PC-9 (cell line): ENCODE results near the gene TAF7.
A peak's percentile ranks its signal among the peaks of the same experiment; 100 is the strongest.

Experiments used
- EZH2 ChIP-seq: fragments of 200-600 bp; sonication (generic); IDR thresholded peaks from 2 replicates; pipeline ENCODE4 v1.8.0; 2017; ENCODE audit warnings: antibody characterized with exemption, low read depth
- TF ChIP-seq, protein P1 (sequence below): fragments of 200-600 bp; sonication (generic); conservative IDR thresholded peaks from 2 replicates; pipeline ENCODE4 v1.6.1; 2017; ENCODE audit warnings: mixed run types, antibody characterized with exemption, mild to moderate bottlenecking, moderate library complexity

DNA sequence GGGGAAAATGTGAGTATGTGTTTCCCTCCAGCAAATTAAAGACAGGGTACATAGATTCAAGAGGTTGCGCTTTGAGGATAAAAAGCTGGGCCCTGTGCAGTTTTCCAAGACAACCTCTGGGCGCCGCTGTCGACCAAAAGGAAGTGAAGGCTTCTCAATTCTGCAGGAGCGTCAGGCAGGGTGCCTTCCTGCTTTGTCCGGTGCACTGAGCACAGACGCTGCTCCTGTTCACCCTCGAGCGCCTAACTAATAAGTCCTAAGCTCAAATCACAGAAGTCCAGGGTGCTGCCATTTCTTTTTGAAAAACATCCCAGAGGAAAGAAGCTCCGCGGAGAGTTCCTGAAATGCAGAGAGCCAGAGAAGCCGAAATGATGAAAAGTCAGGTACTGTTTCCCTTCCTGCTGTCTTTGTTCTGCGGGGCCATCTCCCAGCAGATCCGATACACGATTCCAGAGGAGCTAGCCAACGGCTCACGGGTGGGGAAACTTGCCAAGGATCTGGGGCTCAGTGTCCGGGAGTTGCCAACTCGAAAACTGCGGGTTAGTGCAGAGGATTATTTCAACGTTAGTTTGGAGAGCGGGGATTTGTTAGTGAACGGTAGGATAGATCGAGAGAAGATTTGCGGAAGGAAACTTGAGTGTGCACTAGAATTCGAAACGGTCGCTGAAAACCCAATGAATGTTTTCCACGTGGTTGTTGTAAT, 29.5 kb upstream of the TAF7 start, which contains the start of gene PCDHGB1:
- TF ChIP-seq, protein P1, sequence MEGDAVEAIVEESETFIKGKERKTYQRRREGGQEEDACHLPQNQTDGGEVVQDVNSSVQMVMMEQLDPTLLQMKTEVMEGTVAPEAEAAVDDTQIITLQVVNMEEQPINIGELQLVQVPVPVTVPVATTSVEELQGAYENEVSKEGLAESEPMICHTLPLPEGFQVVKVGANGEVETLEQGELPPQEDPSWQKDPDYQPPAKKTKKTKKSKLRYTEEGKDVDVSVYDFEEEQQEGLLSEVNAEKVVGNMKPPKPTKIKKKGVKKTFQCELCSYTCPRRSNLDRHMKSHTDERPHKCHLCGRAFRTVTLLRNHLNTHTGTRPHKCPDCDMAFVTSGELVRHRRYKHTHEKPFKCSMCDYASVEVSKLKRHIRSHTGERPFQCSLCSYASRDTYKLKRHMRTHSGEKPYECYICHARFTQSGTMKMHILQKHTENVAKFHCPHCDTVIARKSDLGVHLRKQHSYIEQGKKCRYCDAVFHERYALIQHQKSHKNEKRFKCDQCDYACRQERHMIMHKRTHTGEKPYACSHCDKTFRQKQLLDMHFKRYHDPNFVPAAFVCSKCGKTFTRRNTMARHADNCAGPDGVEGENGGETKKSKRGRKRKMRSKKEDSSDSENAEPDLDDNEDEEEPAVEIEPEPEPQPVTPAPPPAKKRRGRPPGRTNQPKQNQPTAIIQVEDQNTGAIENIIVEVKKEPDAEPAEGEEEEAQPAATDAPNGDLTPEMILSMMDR: peak; percentile 44
- TF ChIP-seq EZH2: no peak
